NCI-H1694 treated with DMSO at 0.1 percent for 48 hours (cell line): Measurements from ENCODE around the gene ADAM12.

Experiments used
- DNase-seq: peaks from one replicate; lab custom pipeline; 2025; lab: John Stamatoyannopoulos, UW

Gene ADAM12

DNA sequence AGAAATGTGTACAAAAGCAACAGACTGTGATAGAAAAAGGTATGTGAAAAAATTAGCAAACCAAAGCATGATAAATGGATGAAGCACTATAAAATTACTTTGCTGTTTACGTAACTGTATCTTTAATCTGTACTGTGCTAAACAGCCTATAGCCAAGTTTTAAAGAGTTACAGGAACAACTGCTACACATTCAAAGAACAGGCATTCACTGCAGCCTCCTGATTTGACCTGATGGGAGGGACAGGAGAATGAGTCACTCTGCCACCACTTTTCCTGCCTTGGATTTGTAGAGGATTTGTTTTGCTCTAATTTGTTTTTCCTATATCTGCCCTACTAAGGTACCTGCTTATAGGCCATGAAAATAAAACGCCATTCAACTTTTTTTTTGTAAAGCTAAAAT lies 375.8 kb downstream of the ADAM12 start:
- no peak for DNase-seq

DNA sequence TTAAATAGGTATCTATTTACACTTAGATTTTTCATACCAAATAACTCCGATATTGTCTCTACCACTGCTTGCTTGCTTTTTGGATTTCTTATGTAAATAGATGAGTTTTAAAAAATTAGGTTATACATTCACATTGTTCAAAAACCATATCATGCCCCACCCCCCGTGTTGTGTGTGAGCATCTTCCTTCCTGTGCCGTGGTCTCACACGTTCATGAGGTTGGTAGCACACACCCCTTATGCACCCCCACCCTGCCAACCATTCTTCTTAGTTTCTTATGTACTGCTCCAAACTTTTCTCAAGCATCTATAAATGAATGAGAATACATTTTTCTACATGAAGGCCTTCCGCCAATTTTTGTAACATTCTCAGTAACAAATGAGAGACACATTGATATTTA lies 376.3 kb downstream of the ADAM12 start:
- DNase-seq = no peak

DNA sequence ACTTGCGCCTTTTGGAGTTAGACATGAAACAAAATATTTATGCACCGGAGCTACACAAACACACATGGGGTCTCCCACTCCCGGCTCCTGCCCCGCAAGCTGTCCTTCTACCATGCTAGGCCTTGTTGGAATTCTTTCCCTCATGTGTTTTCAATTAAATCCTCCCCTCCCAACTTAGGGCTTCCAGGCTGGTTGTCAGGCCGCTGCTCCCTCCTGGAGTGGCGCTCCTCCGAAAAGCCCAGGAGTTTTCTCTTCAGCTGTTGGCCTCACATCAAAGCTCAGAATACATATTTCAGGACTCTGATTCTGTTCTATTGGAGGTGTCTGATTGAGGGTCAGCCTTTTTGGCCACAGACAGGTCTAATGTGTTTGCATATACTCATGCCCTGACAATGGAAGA lies 378.6 kb downstream of the ADAM12 start:
- no peak for DNase-seq

- DNase-seq = no peak
Observed at GRCh38 chr10:126006906-126007305, 381.4 kb downstream of the ADAM12 start.

DNA sequence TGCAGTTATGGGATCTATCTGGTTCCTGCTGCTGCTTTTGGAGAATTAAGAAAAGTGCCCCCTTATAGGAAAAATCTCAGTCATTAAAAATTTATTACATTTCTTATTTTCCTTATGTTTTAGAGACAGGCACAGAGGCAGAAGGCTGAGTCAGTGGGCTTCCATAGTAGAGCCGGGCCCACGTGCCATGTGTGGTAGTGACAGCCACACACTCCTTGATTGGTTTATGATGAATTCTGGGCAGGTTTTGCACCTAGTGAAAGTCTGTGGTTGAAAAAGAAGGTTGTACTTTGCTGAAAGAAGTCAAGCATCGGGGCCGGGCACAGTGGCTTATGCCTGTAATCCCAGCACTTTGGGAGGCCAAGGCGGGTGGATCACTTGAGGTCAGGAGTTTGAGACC lies 382.0 kb downstream of the ADAM12 start:
- DNase-seq = no peak

- DNase-seq = no peak
Observed at GRCh38 chr10:126004752-126005151, 383.5 kb downstream of the ADAM12 start.

DNA sequence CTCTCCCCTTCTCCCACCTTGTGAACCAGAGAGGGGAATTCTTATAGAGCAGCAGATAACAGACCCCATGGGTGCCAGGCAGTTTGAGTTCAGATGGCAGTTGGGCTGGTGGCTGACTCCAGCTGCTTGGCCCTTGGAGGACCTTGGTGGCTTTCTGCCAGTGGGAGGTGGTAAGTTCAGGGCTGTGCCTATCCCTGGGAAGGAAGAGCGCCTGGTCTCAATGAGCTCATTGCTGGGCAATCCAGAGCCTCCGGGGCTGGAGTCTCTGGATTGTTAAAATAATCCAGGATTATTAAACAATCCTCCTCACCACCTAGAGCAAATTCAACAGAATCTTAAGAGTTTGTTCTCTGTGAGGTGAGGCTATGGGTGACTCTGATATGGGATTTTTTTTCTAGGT lies 386.7 kb downstream of the ADAM12 start:
- DNase-seq = no peak

DNA sequence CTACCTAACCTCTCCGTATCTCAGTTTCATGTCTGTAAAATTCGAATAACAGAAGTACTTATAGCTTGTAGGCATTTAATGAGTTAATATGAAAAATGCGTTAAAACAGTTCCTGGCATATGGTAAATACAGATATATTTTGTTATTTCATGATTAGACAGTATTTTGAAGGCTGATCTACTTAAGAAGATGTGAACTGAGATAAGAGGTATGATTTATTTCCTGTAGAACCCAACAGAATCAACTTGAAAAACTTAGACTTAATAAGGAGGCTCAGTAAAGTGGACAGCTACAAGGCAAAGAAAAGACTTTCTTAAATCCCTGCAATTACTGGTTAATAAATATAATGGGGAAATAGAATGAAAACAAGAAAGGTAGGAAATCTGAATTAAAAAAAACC lies 388.6 kb downstream of the ADAM12 start:
- DNase-seq = no peak

- DNase-seq = no peak
Observed at GRCh38 chr10:125997586-125997985, 390.7 kb downstream of the ADAM12 start.

GRCh38 chr10:125995726-125996304 lies 392.5 kb downstream of the ADAM12 start:
- DNase-seq = no peak

DNA sequence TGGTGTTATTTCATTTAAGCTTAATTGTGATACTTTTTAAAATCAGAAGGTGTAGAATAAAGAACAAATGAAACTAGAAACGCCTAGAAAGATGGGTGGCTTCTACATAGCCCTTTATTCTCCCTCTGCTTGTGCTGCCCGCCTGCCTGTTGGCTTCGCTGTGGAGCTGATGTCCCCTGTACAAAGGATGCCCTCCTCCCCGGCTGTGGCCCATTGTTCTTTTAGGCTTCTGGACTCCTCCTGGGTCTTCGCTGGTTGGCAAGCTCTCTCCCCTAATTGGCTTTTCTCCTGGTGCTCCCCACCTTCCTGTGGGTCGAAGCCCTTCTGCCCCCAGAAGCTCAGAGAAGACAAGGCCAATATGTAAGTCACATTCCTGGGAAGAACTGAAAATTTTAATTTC lies 393.7 kb downstream of the ADAM12 start:
- no peak for DNase-seq

DNA sequence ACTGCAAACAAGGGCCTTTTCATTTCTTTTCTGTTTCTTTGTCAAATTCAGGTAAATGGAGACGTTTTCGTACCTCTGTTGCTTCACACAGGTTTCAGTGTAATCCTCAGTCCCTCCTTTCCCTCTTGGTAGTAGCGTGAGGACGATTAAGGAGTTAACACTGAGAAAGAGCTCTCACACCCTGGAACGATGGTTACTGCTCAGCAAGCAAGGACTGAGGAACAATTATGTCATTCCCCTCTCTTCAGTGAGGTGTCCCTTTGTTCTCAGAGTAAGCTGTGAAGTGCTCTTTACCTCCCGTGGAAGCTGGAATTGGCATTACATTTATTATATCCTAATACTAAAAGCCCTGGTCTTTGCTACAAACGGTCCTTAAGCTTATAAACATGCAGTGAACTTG lies 396.0 kb downstream of the ADAM12 start:
- DNase-seq = no peak

DNA sequence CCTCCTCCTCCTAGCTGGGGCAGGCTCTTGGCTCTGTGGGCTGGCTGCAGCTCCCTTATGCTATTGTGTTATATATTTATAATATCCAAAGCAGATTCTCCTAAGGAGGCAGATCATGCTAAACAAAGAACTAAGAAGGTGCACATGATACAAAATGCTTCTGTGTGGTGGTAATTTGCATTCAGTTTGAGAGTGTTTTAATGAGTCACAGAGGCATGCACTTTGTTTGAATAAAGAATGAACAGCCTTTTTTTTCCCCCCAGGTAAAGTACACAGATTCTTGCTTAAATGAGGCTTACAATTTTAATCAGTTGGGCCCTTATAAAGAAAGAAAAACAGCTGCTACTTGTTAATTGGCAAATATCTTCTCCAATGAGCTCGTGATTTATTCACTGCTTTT lies 396.9 kb downstream of the ADAM12 start:
- no peak for DNase-seq

GRCh38 chr10:125990974-125991373 lies 397.3 kb downstream of the ADAM12 start:
- DNase-seq = no peak

DNA sequence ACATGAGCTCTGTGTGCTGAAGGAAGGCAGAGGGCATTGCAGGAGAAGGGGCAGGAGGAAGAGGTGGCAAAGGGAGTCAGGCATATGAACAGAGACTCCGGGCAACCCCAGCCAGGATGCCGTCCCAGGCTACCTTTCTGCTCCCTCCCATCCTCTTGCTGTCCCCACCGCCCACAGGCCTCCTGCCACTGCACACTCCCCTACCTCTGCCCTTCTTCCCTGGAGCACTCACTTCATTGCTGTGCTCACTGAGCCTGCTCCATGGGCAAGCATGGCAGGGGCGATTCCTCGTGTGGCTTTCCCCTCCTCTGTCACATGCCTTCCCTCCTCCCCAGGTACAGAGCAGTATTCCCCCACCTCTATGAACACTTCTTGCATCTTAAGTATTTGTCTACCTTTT lies 398.5 kb downstream of the ADAM12 start:
- no peak for DNase-seq

- DNase-seq = no peak
Observed at GRCh38 chr10:125985557-125986240, 402.6 kb downstream of the ADAM12 start.

- no peak for DNase-seq
Observed at GRCh38 chr10:125984865-125985495, 403.3 kb downstream of the ADAM12 start.

GRCh38 chr10:125984346-125984745 lies 403.9 kb downstream of the ADAM12 start:
- DNase-seq = no peak

GRCh38 chr10:125983656-125984055 lies 404.6 kb downstream of the ADAM12 start:
- no peak for DNase-seq

DNA sequence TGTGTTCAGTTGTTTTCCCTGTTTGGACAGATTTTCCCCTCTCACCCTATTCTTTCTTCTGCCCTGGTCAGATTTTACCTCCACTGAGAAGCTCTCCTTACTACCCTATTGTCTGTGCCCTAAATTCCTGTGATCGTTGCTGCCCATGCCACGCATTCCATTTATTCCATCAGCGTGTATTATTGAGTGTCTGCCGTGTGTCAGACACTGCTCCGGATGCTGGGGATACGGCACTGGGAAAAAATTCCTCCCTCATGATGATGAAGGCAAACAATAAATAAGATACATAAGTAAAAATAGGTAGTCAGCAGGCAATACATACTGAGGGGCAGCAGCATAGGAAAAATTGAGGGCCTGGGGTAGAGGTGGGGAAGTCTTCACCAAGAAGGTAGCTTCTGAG lies 405.1 kb downstream of the ADAM12 start:
- DNase-seq = no peak

DNA sequence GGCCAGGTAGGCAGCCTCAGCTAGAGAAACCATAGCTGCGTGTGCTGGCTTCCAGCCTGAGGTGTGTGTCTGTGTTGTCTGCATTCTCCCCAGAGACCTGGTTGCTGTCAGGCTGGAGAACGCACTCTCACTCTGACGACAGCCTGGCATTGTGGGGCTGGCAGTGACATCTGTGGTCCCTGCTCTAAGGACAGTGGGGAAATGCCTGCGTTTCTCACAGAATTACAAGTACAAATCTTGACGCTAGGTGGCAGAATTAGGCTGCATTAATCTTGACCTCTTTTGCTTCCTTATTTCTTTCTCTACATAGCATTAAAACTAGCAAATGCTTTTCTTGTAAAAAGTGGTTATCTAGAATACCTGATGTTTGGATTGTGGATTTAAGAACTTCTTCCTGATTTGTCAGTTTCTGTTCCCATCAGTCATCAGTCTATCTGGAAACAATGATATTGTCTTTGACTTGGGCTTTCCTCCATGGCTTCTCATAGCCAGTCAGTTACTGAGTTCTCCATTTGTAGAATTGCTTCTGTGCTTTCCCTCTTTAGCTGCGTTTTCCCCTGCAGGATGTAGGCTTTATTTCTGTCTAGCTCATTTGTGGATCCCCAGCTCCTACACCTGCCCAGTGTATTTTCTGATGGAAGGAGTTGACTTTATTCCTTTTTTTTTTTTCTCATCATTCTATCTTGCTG lies 405.9 kb downstream of the ADAM12 start:
- DNase-seq = peak; percentile 40

DNA sequence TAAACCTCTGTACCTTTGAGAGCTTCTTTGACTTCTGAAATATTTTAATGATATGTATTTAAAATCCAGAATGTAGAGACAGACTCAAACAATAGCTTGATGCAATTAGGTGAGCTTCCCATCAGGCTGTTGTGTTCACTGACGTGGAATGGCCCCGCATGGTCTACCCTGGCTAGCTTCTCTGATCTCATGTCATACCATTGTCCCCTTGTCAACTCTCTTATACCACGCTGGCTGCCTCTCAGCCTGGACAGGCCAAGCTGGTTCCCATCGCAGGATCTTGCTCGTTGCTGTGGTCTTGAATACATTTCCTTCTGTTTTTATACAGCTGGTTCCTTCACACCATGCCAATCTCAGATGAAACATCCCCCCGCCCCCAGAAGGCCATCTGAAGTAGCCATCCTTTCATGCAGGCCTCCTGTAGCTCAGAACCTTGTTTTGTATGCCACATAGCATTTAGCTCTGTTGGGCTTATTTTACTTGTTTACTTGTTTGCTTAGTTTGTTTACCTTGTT lies 407.7 kb downstream of the ADAM12 start:
- no peak for DNase-seq

- no peak for DNase-seq
Observed at GRCh38 chr10:125979976-125980375, 408.3 kb downstream of the ADAM12 start.
